ENCODE measurements around the gene GNRHR.
"Not testable (repeated sequence)": the region's sequence is repeated elsewhere in the genome, so short reads cannot be mapped to it uniquely, and the experiment has no call there.

Gene GNRHR

GRCh38 chr4:67727124-67727850 is 26.9 kb downstream of the GNRHR start:
- DNase-seq = no peak

GRCh38 chr4:67725981-67726380 is 28.2 kb downstream of the GNRHR start:
- DNase-seq = no peak

- no peak for DNase-seq
Measured at GRCh38 chr4:67725132-67725531, 29.1 kb downstream of the GNRHR start.

GRCh38 chr4:67723949-67724348 is 30.2 kb downstream of the GNRHR start:
- DNase-seq = no peak

- no peak for DNase-seq
Measured at GRCh38 chr4:67723341-67723740, 30.8 kb downstream of the GNRHR start.

GRCh38 chr4:67721770-67722597 is 32.2 kb downstream of the GNRHR start:
- DNase-seq = no peak

- no peak for DNase-seq
Measured at GRCh38 chr4:67721315-67721769, 32.8 kb downstream of the GNRHR start.

GRCh38 chr4:67719953-67720617 is 34.1 kb downstream of the GNRHR start:
- DNase-seq = no peak

GRCh38 chr4:67718848-67719247 is 35.3 kb downstream of the GNRHR start:
- no peak for DNase-seq

GRCh38 chr4:67717586-67717985 is 36.6 kb downstream of the GNRHR start:
- no peak for DNase-seq

GRCh38 chr4:67714955-67715354 is 39.2 kb downstream of the GNRHR start:
- no peak for DNase-seq

- DNase-seq = no peak
Measured at GRCh38 chr4:67714248-67714583, 40.0 kb downstream of the GNRHR start.

- no peak for DNase-seq
Measured at GRCh38 chr4:67713529-67714247, 40.5 kb downstream of the GNRHR start.

- no peak for DNase-seq
Measured at GRCh38 chr4:67712650-67713528, 41.3 kb downstream of the GNRHR start.

GRCh38 chr4:67712000-67712625 is 42.1 kb downstream of the GNRHR start:
- DNase-seq = no peak

- not testable (repeated sequence) for DNase-seq
Measured at GRCh38 chr4:67706682-67707081, 47.5 kb downstream of the GNRHR start.

- DNase-seq = no peak
Measured at GRCh38 chr4:67704843-67705242, 49.3 kb downstream of the GNRHR start.

- DNase-seq = no peak
Measured at GRCh38 chr4:67702166-67702565, 52.0 kb downstream of the GNRHR start.

- DNase-seq = no peak
Measured at GRCh38 chr4:67701517-67701850, 52.7 kb downstream of the GNRHR start.

- peak; percentile 92 to 94 (median 92) for DNase-seq
Measured at GRCh38 chr4:67700738-67701516, 53.3 kb downstream of the GNRHR start, which contains the start of gene UBA6. Gene UBA6, minus strand, starts transcription at chr4:67701155. Its CDS starts 36 bp downstream, at chr4:67701119.

Measured in stimulated activated naive CD4-positive, alpha-beta T cell (primary cell).